Smooth muscle cell (in vitro differentiated cells): ENCODE measurements around the gene FHIP2A. TPM values are rescaled to one million over a fixed set of nuclear protein-coding genes. Genes with fewer than 3 reads are reported as not detected.
A peak's percentile ranks its signal among the peaks of the same experiment; 100 is the strongest.
"Not testable (repeated sequence)": the region's sequence is repeated elsewhere in the genome, so short reads cannot be mapped to it uniquely, and the experiment has no call there.

Experiments
- DNase-seq: peaks from one replicate; lab custom pipeline; 2025; ENCODE audit not compliant: unreplicated experiment; lab: John Stamatoyannopoulos, UW
- H2AFZ ChIP-seq: fragments of 200-600 bp; sonication (generic); 2 replicates; pipeline ENCODE4 v1.6.0; 2016; ENCODE audit warnings: antibody characterized with exemption, low read depth, mild to moderate bottlenecking
- H3F3A ChIP-seq: fragments of 200-600 bp; sonication (generic); 2 replicates; pipeline ENCODE4 v1.6.0; 2017; ENCODE audit warnings: antibody characterized with exemption, low read depth
- H3K27ac ChIP-seq: fragments of 200-600 bp; sonication (generic); 2 replicates; pipeline ENCODE4 v1.5.1; 2016; ENCODE audit warnings: low read depth, mild to moderate bottlenecking
- H3K27me3 ChIP-seq: fragments of 200-600 bp; sonication (generic); 2 replicates; pipeline ENCODE4 v1.6.1; 2016; ENCODE audit warnings: low read depth, mild to moderate bottlenecking
- H3K36me3 ChIP-seq: fragments of 200-600 bp; sonication (generic); 2 replicates; pipeline ENCODE4 v1.5.1; 2016; ENCODE audit warnings: low read depth
- H3K4me1 ChIP-seq: fragments of 200-600 bp; sonication (generic); 2 replicates; pipeline ENCODE4 v1.5.1; 2016; ENCODE audit warnings: low read depth
- H3K4me2 ChIP-seq: fragments of 200-600 bp; sonication (generic); 2 replicates; pipeline ENCODE4 v1.6.0; 2016; ENCODE audit warnings: mild to moderate bottlenecking
- H3K4me3 ChIP-seq: fragments of 200-600 bp; sonication (generic); 2 replicates; pipeline ENCODE4 v1.5.1; 2016; ENCODE audit warnings: mild to moderate bottlenecking
- H3K79me2 ChIP-seq: fragments of 200-600 bp; sonication (generic); 2 replicates; pipeline ENCODE4 v1.6.0; 2016; ENCODE audit warnings: low read depth, mild to moderate bottlenecking
- H3K9ac ChIP-seq: fragments of 200-600 bp; sonication (generic); 2 replicates; pipeline ENCODE4 v1.6.0; 2016; ENCODE audit warnings: low read depth
- H3K9me3 ChIP-seq: fragments of 200-600 bp; sonication (generic); replicated peaks from 2 replicates; pipeline ENCODE4 v1.5.1; 2016; ENCODE audit warnings: low read depth
- H4K20me1 ChIP-seq: fragments of 200-600 bp; sonication (generic); 2 replicates; pipeline ENCODE4 v1.6.0; 2016; ENCODE audit warnings: low read depth
- CTCF ChIP-seq: fragments of 200-600 bp; sonication (generic); IDR thresholded peaks from 2 replicates; pipeline ENCODE4 v1.5.1; 2017; ENCODE audit warnings: borderline replicate concordance, mild to moderate bottlenecking, antibody characterized with exemption; ENCODE audit not compliant: insufficient read depth, poor library complexity, severe bottlenecking
- WGBS: methylation state at CpG from one replicate; pipeline ENCODE4 v1.1.7; 2016; ENCODE audit warnings: low lambda C conversion rate; 5-methylcytosine and 5-hydroxymethylcytosine counted together
- polyA plus RNA-seq: library from polyadenylated mRNA; unstranded; fragments of >200 nt; fragmentation: Nextera tagmentation; extraction: Ambion mirVana; gene quantifications from 2 replicates; pipeline ENCODE4 v1.2.1, GENCODE V29; 2016
- total RNA-seq: library from RNA; depleted of rRNA; stranded (reverse); fragments of >200 nt; gene quantifications from 2 replicates; pipeline ENCODE4 v1.2.3, GENCODE V29; 2014

FHIP2A gene
- total and polyA plus RNA-seq, 2 experiments from 2014 or later: 15.3 to 34.9 TPM

GRCh38 chr10:114782666-114783065 is 38.9 kb upstream of the FHIP2A start:
- Histone ChIP-seq H3K36me3 (no peaks in the 10 kb centered on the region), H3K9me3 (no peaks in the 10 kb centered on the region), H2AFZ (no peak overlapping the region), H3K27ac (no peak overlapping the region), H4K20me1 (no peaks in the 10 kb centered on the region), H3K4me3 (no peak overlapping the region), H3K4me1 (peaks cover 12% of the 10 kb centered on the region), H3K79me2 (no peaks in the 10 kb centered on the region), H3K4me2 (no peak overlapping the region), H3F3A (no peaks in the 10 kb centered on the region), H3K9ac (no peak overlapping the region), H3K27me3 (no peaks in the 10 kb centered on the region)
- no peak for TF ChIP-seq CTCF
- no peak for DNase-seq
- 94% methylated on average over 7 of the region's 7 CpGs for WGBS

GRCh38 chr10:114783686-114784085 is 37.9 kb upstream of the FHIP2A start:
- no peaks in the 10 kb centered on the region for H4K20me1 ChIP-seq
- DNase-seq: no peak
- H3K4me1 ChIP-seq: peaks cover 12% of the 10 kb centered on the region
- H3K4me3 ChIP-seq: no peak overlapping the region
- no peak for TF ChIP-seq CTCF
- no peaks in the 10 kb centered on the region for H3K9me3 ChIP-seq
- H3K4me2 ChIP-seq: no peak overlapping the region
- H3K9ac ChIP-seq: no peak overlapping the region
- no peaks in the 10 kb centered on the region for H3F3A ChIP-seq
- no peak overlapping the region for H2AFZ ChIP-seq
- WGBS: 96% methylated on average over 7 of the region's 7 CpGs
- H3K27me3 ChIP-seq: no peaks in the 10 kb centered on the region
- no peaks in the 10 kb centered on the region for H3K36me3 ChIP-seq
- H3K27ac ChIP-seq: no peak overlapping the region
- no peaks in the 10 kb centered on the region for H3K79me2 ChIP-seq

- H3K27me3 ChIP-seq, H3K4me1 ChIP-seq, H3F3A ChIP-seq, H3K36me3 ChIP-seq, H4K20me1 ChIP-seq, H3K9ac ChIP-seq, H3K79me2 ChIP-seq, H3K4me3 ChIP-seq, H3K4me2 ChIP-seq, H2AFZ ChIP-seq, H3K9me3 ChIP-seq, H3K27ac ChIP-seq, DNase-seq: not testable (repeated sequence)
- TF ChIP-seq CTCF: peak; percentile 72
- 90% methylated on average over 9 of the region's 9 CpGs for WGBS
Measured at GRCh38 chr10:114786492-114786891, 35.1 kb upstream of the FHIP2A start.

GRCh38 chr10:114787131-114787530 is 34.4 kb upstream of the FHIP2A start:
- H4K20me1 ChIP-seq, H3K4me3 ChIP-seq, H3K4me2 ChIP-seq, H3K4me1 ChIP-seq, DNase-seq, H2AFZ ChIP-seq, H3K27me3 ChIP-seq, H3K9ac ChIP-seq, H3K79me2 ChIP-seq, H3K27ac ChIP-seq, H3F3A ChIP-seq, H3K9me3 ChIP-seq, H3K36me3 ChIP-seq: not testable (repeated sequence)
- 99% methylated on average over 13 of the region's 30 CpGs for WGBS
